ENCODE data around the gene THSD4.
A peak's percentile ranks its signal among the peaks of the same experiment; 100 is the strongest.

The THSD4 gene

DNA sequence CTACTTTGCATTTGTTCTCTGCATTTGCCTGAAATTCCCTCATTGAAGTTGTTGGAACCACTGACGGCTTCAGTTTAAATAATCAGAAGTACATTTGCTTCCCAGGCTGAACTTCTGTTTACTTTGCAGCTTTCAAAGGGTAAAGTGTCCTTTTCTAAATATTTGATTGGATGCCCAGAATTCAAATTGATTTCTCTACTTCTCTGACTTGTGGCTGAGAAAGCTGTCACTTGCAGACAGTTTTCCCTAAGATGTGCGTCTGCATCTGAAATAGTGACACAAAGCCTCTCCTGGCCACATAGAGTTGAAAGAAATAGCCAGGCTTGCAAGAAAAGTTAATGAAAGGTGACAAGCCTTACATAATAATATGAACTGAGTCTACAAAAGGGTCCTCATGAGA is 299.6 kb downstream of the THSD4 start:
- DNase-seq (ENCODE audit: low read depth) = no peak
- TF ChIP-seq, protein P1, sequence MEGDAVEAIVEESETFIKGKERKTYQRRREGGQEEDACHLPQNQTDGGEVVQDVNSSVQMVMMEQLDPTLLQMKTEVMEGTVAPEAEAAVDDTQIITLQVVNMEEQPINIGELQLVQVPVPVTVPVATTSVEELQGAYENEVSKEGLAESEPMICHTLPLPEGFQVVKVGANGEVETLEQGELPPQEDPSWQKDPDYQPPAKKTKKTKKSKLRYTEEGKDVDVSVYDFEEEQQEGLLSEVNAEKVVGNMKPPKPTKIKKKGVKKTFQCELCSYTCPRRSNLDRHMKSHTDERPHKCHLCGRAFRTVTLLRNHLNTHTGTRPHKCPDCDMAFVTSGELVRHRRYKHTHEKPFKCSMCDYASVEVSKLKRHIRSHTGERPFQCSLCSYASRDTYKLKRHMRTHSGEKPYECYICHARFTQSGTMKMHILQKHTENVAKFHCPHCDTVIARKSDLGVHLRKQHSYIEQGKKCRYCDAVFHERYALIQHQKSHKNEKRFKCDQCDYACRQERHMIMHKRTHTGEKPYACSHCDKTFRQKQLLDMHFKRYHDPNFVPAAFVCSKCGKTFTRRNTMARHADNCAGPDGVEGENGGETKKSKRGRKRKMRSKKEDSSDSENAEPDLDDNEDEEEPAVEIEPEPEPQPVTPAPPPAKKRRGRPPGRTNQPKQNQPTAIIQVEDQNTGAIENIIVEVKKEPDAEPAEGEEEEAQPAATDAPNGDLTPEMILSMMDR (conservative IDR thresholded peaks at IDR 0.05; ENCODE audit: control insufficient read depth, insufficient read depth, low read depth, low read length) = no peak
- H3K4me3 ChIP-seq (ENCODE audit: control insufficient read depth, low read depth, low read length) = no peak overlapping the region

DNA sequence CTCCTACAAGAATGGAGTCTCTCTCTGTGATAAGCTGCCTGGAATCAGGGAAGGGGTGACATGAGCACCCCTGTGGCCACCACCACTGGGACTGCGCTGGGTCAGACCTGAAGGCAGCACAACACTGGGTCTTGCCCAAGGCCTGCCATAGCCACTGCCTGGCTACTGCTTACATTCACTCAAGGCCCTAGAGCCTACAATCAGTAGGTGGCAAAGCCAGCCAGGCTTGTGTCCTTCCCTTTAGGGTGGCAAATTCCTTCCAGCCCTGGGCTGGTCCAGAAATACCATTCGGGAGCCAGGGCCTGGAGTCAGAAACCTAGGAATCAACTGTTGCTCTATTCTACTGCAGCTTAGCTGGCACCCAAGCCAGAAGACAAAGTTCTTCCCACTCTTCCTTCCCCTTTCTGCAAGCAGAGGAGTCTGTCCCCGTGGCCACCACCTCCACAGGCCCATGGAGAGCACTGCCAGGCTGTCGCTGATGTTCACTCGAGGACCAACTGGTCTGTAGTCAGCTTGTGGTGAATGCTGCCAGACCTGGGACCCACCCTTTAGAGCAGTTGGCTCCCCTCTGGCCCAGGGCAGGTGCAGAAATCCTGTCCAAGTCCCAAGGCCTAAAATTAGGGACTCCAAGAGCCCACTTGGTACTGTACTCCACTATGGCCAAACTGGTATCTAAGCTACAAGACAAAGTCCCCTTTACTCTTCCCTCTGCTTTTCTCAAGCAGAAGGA is 307.4 kb downstream of the THSD4 start:
- H3K4me3 ChIP-seq (ENCODE audit: control insufficient read depth, low read depth, low read length) = no peak overlapping the region
- no peak for DNase-seq (ENCODE audit: low read depth)
- TF ChIP-seq, protein P1 (conservative IDR thresholded peaks at IDR 0.05; ENCODE audit: control insufficient read depth, insufficient read depth, low read depth, low read length) = no peak

DNA sequence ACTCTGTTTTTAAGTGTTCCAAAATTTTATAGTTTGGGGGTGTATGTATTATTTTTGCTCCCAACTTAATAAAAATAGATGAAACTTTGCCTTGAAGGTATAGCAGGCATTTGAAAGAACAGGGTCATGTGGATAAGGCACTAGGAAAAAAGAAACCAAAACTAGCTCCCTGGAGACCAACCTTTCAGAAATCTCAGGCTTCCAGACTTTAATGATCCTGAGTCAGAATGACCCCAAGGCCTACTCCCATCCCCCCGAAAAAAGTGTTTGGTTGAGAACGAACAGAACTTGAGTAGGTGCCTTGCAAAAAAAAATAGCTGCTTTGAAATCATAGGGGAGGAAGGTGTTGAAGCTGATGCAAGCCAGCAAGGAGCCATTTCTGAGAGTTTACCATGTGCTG is 309.5 kb downstream of the THSD4 start:
- no peak overlapping the region for H3K4me3 ChIP-seq (ENCODE audit: control insufficient read depth, low read depth, low read length)

DNA sequence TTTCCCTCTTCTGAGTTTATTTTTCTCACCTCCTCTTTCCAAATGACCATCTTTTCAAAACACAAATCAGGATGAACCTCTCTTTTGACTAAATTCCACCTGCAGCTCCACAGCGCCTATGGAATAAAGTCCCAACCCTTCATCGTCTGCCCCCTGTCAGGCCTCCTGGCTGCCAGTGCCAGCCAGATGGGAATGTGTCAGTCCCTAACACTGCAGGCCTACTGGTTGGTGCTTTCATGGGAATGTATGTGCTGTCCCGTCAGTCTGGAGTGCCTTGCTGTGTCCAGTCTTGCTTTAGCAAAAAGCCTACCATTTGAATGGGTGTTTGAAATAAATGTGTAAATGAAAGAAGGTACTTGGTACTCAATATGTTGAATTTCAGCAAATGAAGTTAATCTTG is 310.1 kb downstream of the THSD4 start:
- TF ChIP-seq, protein P1 (conservative IDR thresholded peaks at IDR 0.05; ENCODE audit: control insufficient read depth, insufficient read depth, low read depth, low read length) = no peak
- H3K4me3 ChIP-seq (ENCODE audit: control insufficient read depth, low read depth, low read length) = no peak overlapping the region
- no peak for DNase-seq (ENCODE audit: low read depth)

More for the DNA sequence above, 309.5 kb downstream of the THSD4 start:
- TF ChIP-seq, protein P1 (conservative IDR thresholded peaks at IDR 0.05; ENCODE audit: control insufficient read depth, insufficient read depth, low read depth, low read length) = no peak
- DNase-seq (ENCODE audit: low read depth) = peak; percentile 32

DNA sequence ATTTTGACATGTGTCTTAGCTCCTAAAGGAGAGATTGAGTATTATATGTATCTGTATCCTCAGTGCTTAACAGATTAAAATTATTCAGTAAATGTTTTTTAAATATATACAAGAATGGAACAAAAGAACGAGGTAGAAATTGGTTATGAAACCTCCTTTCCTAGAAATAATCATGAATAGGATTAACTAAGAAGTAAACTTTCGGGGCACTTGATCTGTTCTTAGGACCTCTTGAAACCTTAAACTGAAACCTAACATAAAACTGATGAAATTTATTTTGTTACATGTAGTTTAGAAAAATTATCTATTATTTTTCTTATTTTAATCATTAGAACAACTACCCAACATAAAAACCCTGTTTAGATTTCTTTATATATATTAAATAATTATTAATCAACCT is 311.5 kb downstream of the THSD4 start:
- no peak for DNase-seq (ENCODE audit: low read depth)
- TF ChIP-seq, protein P1 (conservative IDR thresholded peaks at IDR 0.05; ENCODE audit: control insufficient read depth, insufficient read depth, low read depth, low read length) = no peak
- no peak overlapping the region for H3K4me3 ChIP-seq (ENCODE audit: control insufficient read depth, low read depth, low read length)

DNA sequence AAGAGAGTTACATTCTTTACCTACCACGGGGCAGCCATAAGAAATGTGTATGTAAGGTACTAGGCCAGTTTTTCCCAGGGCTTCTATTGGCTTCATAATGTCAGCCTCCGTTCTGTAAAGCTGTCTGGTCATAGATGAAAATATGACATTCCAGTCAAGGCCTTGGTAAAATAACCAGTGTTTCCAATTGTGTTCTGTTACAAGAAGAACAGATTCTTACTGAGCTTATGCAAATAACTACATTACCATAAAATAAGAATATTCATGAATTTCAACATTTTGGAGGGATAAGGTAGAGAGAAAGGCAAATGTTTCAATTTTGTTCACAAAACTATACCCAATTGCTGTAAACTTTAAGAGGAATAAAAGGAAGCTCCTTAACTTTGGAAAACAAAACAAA is 315.5 kb downstream of the THSD4 start:
- no peak overlapping the region for H3K4me3 ChIP-seq (ENCODE audit: control insufficient read depth, low read depth, low read length)
- TF ChIP-seq, protein P1 (conservative IDR thresholded peaks at IDR 0.05; ENCODE audit: control insufficient read depth, insufficient read depth, low read depth, low read length) = no peak
- DNase-seq (ENCODE audit: low read depth) = no peak
